GM19395 (cell line): ENCODE results near the gene ADIPOR2.

ENCODE experiments used
- ATAC-seq: cut with Tn5 transposase; IDR thresholded peaks from one replicate; pipeline ENCODE4 v1.9.1; 2021; ENCODE audit warnings: mild to moderate bottlenecking, moderate library complexity; ENCODE audit not compliant: unreplicated experiment

ADIPOR2 gene

DNA sequence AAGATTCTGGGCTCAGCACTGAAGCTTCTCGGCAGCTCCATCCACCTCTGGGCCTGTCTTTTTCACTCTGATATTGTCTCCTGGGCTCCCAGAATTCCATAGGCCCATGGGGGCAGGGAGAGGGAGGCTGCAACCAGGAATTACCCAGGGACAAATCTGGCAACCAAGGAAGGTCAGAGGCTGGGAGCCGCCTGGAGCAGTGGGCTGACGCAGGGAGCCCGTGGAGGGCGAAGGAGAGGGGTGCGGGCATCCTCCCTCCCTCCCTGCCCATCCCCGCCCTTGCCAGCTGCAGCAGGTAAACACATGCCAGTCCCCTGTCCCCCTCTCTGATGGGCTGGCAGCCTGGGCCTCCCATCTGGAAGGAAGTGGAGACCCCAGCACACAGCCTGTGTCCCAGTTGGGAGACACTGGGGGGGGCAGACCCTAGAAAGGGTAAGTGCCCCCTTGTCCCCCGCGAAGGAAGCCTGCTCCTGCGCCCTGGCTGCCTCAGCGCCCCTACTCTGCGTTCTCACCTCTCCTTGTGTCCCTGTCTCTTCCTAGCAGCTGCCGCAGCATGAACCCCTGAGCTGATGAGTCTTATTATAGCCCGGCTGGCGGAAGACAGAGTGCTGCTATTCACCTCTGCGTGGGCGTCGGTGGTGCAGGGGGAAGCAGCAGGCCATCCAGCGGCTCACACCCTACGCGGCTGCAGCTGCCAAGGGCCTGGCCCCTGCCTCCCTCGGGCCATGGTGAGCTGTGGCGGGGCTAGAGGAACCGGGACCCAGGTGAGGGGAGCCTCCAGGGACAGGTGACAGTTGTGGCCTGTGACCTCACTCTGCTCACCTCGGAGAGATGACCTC, 136.2 kb downstream of the ADIPOR2 start:
- ATAC-seq: no peak

DNA sequence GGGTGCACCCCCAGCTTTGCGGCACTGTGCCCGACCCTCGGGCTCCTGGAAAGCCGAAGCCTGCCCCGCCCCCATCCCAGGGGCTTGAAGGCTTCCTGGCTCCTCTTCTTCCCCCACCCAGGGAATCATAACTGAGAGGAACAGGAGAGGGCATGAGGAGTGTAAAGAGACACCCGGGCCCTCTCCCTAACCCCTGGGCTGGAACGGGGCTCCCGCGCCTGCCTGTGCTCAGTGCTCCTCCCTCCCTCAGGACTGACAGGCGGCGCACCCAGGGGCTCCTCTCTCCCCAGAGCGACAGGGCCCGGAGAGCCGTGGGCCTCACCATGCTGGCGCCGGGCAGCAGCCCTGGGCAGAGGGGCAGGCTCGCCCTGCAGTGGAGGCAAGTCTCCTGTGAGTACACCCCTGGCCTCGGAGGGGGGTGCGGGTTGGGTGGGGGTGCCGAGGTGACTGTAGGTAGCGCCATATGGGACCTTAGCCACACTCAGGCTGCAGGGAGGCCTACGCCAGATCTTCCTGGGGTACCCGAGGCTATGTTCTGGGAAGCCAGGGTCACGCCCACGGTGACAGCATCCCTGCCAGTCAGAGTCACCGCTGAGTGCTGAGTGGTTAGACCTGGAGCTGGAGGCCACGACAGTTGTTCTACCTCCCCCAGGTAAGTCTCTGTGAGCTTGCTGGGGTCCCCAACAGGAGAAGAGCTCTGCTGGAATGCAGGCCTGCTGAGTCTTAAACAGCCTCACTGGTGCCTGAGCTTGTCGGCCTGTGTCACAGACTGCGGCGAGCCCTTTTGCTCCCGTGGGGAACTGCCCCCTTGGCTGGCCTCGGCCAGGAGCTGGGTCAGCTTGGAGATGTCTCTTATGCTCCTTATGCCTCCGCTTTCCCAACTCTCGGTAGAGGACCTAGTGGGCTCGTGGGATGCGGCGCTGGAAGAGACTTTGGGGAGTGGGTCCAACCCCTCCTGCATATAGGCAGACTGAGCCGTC, 137.2 kb downstream of the ADIPOR2 start:
- no peak for ATAC-seq

DNA sequence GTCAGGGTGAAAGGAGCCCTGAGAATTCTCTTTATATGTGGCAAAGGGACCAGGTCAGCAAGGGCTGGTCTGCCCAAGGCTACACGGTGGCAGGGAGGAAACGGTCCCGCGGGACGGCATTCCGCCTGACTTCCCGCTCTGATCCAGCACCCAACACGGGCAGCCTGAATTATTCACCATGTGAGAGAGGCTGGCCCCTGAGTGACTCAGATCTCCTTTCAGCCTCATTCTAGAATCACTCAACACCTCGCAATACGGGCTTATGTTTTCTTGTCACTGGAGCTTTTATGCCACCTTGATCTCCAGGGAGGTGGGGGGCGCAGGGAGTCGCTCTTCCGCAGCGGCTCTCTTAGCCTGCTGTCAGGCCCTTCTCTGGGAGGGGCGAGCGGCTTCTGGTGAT, 138.0 kb downstream of the ADIPOR2 start:
- ATAC-seq: no peak

DNA sequence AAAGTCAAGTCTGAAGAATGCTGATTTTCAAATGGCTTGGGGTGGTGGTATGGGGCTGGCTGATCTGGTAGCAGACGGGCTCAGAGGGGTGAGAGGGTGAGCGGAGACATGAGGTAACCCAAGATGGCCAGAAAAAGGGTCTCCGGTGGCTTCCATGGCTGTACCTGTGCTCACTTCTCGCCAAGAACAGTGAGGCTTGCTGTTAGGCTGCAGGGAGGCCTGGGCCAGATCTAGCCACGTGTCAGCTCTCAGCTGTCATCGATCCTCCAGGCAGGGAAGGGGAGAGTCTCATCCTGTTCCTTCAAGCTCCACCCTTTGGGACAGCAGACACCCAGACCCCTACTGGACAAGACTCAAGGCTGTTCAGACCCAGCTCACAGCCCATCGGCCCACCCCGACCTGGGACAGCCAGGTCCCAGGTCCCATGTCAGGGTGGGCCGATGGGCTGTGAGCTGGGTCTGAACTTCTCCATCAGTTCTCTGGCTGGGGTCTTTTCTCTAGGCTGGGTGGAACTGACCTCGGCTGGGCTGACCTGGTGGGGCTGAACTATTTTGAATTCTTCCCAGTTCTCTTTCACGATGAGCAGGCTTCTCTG, 138.5 kb downstream of the ADIPOR2 start:
- ATAC-seq: no peak

DNA sequence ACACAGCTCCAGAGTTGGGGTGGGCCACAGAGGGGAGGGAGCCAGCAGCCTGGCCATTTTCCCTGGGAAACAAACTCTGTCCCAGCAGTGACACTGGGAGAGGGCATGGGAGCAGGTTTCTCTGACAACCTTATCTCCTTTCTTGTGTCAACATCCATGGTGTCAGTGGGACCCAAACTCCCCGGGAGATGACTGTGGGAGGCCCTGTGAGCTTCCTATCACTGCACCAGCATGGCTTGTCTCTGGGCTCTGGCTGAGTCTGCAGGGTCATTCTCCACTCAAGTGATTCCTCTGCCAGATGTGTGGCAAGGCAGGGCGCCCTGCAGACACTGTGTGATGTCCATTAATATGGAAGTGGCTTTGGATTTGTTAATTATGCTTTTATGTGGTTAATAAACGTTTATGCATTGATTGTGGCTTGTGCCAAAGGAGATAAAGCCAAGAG, 139.6 kb downstream of the ADIPOR2 start:
- no peak for ATAC-seq

DNA sequence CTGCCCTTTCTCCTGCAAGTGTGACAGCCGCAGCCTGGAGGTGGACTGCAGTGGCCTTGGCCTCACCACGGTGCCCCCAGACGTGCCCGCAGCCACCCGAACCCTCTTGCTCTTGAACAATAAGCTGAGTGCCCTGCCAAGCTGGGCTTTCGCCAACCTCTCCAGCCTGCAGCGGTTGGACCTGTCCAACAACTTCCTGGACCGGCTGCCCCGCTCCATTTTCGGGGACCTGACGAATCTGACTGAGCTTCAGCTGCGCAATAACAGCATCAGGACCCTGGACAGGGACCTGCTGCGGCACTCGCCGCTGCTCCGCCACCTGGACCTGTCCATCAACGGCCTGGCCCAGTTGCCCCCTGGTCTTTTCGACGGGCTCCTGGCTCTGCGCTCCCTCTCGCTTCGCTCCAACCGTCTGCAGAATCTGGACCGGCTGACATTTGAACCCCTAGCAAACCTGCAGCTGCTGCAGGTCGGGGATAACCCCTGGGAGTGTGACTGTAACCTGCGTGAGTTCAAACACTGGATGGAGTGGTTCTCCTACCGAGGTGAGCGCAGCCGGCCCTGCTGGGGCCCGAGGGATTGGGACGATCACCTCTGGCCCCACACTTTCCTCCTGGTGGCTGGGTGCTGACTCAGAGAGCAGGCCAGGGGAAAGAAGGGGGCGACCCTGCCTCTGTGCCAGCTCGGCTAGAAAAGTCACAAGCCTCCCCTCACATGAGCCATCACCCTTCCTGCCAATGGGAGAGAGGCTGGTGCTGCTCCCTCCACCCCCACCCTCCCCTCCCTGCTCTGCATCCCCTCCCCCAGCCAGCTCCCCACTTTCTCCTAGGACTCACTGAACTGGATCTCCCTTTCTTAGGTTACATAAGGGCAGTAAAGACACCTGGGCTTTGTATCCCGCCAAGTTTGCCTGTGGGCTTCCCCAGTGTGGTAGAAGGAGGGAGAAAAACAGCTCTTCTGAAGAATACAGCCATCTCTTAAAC, 140.4 kb downstream of the ADIPOR2 start:
- no peak for ATAC-seq

DNA sequence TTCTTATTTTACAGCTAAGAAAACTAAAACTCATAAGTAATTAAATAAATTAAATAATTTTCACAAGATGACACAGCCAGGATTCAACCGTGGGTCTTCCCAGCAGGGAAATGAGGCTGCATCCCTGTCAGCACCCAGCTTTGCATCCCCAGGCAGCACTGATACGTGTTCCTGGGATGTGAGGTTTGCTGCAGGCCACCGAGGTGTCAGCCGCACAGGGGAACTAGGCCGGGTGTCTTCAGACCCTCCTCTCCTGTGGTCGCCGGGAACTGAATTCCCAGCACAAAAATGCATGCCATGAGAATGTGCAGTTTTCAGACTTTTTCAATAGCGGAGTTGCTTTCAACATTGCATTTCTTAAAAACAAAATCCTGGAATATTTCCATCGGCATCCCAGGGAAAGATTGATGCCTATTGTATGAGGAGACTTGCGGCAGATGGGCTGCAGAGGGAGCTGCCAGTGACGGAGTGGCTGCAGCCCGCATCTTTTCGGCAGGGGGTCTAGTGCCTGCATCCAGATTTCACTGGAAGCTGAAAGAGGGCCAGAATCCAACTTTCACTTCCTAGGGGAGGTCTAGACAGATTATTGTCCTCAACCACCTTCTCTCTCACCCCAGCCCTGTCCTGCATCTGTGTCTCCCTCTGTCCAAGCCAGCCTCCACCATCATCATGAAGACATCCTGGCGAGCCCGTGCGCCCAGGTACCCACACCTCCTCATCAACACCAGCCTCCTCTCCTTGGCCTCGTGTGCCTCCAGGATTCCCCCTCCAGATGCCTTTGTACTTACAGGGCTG, 142.1 kb downstream of the ADIPOR2 start:
- no peak for ATAC-seq

DNA sequence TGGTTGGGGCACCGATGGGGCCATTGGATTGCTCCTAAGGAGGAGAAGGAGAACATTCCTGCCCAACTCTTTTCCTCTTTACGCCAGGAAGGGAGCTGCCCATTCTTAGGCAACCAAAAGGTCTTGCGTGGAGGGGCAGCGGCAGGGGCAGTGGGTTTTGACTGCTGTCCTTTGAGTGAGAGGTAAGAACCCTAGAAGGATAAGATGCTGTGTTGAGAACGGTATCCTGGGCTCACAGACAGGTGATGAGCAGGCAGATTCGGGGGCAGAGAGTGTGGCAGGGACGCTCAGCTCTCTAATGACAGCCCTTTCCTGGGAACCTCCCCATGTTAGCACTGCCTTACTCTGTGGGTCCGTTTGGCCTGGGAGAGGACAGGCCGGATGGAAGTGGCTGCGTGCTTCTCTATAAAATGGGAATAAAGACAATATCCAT, 142.7 kb downstream of the ADIPOR2 start:
- ATAC-seq: no peak

DNA sequence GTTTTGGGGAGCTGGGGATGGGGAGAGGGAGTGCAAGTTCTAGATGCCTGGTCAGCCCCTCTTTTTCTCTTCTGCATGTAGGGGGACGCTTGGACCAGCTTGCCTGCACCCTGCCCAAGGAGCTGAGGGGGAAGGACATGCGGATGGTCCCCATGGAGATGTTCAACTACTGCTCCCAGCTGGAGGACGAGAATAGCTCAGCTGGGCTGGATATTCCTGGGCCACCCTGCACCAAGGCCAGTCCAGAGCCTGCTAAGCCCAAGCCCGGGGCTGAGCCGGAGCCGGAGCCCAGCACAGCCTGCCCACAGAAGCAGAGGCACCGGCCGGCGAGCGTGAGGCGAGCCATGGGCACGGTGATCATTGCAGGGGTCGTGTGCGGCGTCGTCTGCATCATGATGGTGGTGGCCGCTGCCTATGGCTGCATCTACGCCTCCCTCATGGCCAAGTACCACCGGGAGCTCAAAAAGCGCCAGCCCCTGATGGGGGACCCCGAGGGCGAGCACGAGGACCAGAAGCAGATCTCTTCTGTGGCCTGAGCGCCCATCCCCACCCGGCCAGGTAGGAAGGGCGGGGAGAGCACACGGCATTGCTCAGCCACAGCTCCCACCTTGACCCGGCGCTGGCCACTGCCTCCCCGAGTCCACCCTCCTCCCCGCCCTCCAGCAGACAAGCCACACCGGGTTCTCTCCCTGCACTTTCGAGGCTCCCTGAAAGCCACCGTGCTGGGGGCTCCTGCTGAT, 143.5 kb downstream of the ADIPOR2 start:
- no peak for ATAC-seq

DNA sequence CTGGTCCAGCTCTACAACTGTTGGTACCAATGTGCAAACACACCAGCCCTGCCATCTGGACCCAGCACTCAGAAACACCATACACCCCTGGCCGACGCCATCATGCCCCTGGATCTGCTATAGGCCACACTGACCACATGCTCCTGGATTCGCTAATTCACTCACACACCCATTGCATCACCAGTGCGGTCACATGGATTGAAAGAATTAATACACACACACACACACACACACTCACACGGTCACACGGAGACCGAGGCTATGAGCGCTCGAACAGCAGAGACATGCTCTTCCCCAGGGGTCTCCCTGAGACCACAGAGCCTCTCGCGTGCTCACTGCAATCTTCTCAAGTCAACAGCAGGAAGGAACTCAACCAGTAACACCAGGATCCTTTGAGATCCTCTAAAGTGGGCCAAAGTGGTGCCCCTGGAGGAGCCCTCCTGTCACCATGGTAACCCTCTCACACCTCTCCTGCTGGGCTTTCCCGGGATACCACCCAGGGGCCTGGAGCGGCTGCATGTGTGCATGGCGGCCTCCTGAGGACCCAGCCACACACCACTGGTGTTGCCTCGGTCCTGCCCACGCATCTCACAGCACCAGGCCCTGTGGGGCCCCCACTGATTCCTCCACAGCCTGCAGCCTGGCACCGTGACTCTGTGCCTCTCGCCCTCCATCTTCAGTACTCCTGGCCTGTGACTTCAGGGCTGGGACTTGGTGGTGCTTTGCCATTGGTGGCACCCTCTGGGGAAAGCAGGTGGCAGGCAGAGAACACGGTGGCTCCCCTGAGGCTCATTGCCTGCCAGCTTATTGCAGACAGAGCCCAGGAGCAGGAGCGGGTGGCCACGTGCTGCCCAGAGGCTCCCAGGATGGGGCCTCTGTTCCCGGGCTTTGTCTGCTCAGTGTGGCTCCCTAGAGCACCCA, 144.6 kb downstream of the ADIPOR2 start:
- ATAC-seq: no peak

DNA sequence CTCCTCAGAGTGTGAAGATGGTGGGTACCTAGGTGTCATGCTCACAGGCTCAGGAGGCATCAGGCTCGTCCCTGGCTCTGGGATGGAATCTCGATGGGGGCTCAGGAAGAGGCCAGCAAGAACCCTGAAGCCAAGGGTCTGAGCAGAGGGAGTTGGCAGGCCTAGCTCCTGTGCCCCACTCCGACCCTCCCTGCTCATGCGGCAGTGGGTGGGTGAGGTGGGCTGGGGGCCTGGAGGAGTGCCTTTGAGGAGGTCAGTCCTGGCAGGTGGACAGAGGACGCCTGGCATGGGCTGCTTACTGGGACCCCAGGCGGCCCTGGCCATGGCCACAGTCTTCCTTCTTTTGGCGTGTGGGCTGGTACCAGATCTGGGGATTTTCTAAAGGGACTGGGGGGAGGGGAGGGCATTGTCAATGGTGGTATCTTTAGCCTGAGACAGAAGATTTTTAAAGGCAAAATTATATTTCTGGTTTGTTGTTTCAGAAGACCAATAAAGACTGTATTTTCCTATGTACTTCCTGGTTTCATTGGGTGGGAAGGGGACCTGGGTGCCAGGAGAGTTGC, 145.5 kb downstream of the ADIPOR2 start:
- ATAC-seq: no peak

DNA sequence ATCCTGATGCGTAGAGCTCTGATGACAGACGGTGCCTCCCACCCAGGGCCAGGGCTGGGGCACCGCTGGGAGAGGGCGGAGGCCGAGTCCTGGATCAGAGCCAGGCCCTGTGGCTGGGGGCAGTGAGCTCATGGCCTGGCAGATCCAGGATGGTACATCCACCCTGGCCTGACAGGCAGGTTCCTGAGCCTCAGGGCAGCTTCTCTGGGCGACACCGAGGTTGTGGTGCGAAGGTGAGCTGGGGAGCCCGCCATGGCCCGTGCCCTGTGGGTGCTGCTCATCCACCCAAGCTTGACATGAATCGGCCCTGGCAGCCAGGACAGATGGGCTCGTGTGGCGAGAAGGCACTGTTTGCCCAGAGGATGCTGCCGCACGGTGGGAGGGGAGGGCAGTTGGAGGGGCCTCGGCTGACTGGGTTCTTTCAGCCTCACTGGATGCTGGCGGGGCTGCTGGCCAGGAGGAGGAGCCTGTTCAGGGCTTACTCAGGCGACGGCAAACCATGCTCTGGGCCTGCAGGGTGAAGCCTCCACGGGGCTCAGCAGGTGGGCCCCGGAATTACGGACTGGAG, 146.1 kb downstream of the ADIPOR2 start:
- no peak for ATAC-seq

DNA sequence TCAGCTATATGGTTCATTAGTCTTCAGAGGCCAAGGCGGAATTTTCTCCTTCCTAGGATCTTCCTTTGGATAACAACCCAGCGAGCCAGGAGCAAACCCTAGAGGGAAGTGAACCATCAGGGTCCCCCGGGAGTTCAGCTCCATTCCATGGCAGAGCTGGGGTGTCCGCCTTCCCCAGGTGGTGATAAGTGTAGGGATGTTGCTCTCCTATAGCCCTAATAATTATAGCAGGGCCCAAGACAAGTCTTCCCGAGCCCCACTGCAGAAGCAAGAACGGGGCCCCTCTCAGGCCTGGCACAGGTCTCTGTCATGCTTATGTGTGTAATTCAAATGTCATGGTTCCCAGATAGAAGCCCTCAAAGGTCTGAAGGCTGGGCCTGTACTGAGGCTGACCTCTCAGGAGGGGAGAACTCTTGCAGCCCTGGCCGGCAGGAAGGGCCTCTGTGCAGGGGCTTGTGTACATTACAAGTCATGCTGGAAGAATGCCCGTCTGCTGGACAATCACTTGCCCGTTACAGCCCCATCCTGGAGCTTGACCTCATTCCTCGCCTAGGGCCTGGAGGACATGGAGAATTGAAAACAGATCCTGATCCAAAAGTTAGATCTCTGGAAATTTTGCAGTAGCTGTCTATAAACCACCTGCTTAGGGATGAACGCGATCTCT, 146.8 kb downstream of the ADIPOR2 start:
- no peak for ATAC-seq
